GM19455 (cell line): ENCODE data around the gene SLC41A2.
A peak's percentile ranks its signal among the peaks of the same experiment; 100 is the strongest.
"Not testable (repeated sequence)": the region's sequence is repeated elsewhere in the genome, so short reads cannot be mapped to it uniquely, and the experiment has no call there.

ENCODE experiments used
- ATAC-seq: cut with Tn5 transposase; IDR thresholded peaks from one replicate; pipeline ENCODE4 v1.9.1; 2021; ENCODE audit not compliant: unreplicated experiment

Gene SLC41A2, protein sequence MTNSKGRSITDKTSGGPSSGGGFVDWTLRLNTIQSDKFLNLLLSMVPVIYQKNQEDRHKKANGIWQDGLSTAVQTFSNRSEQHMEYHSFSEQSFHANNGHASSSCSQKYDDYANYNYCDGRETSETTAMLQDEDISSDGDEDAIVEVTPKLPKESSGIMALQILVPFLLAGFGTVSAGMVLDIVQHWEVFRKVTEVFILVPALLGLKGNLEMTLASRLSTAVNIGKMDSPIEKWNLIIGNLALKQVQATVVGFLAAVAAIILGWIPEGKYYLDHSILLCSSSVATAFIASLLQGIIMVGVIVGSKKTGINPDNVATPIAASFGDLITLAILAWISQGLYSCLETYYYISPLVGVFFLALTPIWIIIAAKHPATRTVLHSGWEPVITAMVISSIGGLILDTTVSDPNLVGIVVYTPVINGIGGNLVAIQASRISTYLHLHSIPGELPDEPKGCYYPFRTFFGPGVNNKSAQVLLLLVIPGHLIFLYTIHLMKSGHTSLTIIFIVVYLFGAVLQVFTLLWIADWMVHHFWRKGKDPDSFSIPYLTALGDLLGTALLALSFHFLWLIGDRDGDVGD

DNA sequence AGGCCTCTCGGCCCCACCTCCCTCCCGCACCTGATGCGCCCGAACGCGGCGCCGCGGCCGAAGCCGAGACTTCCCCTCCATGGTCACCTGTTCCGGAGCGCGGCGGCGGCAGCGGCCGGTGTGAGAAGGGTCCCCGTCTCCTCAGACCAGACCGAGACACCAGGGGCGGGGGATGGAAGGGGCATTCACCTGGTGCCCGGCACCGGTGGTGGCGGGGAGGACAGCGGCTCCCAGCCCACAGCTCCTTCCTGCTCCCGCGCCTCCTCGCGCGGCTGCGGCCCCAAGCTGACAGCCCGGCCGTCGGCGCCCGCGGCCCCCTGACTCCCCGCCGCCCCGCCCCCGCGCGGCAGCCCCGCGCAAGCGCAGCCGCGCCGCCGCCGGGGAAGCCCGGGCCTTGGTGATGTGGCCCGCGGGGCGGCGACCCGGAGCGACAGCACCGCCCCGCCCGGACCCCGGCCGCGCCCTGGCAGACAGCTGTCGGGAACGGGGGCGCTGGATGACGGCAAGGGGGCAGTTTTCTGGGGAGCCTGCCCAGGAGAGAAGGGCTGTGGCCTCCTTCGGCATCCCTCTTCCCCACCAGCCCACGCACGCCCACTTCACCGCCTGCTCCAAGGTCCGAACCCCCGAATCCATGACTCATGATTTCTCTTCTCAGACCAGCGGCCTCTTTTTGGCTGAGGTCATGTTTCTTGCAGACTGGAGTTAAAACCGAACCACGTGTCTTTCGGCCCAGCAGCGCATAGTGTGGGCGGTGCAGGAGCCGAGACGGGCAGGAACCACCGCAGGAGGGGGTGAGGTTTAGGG, at the start of gene SLC41A2:
TSS of gene SLC41A2 (minus strand) at position 290 of the 804 bp plus-strand sequence. CDS start 29,763 bp downstream, outside the sequence.
- peak; percentile 86 for ATAC-seq

DNA sequence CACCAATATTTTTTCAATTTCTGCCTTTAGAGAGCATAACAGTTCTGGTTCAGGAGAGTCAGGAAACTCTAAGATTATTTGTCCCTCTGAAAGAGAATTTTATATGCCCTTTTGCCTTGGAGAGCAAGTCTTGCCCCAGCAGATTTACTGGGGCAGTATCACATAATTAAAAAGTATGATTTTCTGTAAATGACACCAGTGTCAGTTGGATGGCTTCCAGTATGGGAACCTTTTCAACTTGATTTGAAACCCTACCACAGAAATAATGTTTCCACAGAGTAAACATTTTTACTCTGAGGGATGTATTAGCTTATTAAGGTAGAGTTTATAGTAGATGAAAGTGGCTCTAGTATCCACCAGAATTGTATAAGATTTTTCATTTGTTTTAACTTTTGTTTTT, 43.4 kb upstream of the SLC41A2 start:
- ATAC-seq, result no peak

DNA sequence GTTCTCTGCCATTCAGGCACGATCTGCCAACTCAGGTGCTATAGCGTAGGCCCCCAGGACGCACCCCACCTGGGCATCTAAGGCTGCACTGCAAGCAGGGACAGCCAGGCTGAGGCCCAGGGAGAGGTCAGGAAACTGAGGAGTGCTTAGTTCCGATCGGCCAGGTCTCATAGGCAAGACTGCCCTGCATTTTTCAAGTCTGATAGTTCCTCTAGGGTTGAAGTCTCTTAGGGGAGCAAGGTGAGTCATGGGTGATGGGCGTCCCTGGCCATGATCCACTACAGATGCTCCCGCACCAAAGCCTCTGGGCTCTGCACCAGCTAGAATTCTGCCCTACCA, 41.2 kb upstream of the SLC41A2 start:
- no peak for ATAC-seq

DNA sequence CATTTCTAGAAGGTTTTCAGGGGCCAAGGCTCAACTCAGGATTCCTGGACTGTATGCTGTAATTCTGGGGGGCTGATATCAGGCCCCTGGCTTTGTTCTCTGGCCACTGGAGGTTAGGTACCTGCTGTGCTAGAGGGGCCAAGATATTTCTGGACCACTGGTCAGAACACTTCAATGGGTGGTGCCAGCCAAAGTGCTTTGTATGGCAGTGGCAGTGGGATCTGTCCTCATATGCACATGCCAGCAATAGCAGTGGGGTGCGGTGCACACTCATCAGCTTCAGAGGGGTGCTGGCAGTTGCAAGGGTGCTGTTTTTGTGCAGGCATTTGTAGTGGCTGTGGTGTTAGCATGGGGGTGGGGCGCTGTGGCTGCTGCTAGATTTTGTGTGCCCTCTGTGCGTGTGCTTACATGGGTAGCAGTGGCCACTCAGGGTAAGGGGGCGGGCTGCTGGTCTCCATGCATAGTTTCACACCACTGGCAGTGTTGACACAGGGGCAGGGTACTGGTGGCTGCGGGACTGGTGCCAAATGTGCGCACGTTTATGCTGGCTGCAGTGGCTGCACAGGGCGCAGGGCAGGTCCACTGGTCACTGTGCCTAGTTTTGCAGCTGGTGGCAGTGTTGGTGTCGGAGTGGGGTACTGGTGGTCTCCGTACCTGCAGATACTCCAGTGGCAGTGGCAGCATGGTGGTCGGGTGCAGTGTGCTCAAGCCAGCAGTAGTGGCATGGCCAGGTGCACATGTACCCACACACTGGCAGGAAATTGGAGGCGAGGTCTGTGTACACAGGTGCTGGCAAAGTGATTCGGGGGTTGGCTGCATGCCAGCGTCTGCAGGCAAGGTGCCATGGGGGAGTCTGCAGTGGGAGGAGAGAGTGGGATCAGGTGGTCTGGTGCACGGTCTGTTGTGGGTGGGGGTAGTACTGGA, 40.6 kb upstream of the SLC41A2 start:
- ATAC-seq, result no peak

DNA sequence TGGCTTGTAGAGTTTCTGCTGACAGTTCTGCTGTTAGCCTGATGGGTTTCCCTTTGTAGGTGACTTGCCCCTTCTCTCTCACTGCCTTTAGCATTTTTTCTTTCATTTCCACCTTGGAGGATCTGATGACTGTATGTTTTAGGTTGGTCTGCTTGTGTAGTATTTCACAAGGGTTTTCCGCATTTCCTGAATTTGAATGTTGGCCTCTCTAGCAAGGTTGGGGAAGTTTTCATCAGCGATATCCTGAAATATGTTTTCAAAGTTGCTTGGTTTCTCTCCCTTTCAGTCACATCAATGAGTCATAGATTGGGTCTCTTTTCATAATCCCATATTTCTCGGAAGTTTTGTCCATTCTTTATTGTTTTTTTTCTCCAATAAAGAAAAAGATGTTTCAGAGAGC, 39.5 kb upstream of the SLC41A2 start:
- ATAC-seq, result no peak

DNA sequence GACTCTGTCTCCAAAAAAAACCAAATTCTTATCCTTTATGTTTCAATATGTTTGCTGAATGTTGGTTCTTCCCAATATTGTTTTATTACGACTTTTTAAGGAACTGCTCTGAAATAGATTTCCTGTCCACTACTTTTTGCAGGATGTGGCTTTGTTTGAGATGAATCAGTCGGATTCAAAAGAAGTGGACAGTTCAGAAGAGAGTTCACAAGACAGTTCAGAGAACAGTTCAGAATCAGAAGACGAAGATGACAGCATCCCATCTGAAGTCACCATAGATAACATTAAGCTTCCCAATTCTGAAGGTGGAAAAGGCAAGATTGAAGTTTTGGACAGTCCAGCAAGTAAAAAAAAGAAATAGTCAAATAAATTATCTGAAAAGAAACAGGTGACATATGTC, 36.2 kb upstream of the SLC41A2 start:
- no peak for ATAC-seq

DNA sequence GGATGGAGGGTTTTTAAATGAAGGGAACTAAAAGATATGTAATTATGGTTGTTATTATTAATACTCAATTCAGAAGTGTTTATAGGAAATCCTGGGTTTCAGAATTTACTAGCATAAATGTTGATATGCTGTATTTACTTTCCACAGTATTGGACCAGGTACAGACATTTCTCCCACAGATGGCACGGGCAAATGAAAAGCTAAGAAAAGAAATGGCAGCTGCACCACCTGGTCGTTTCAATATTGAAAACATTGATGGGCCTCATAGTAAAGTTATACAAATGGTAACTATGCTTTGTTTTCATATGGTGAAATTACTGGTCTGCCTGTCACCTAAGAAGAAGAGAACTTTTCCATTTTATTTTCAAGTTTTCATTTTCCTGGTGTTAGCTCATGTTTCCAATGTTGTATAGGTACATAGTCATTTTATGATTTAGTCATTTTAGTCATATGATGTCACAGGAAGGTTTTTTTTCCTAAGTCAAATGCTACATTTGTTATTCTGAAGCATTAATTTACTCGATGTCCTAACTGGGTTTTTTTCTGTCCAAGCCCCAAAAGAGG, 33.6 kb upstream of the SLC41A2 start:
- no peak for ATAC-seq

- no peak for ATAC-seq
These were observed 32.9 kb upstream of the SLC41A2 start for GRCh38 chr12:104990950-104991349.

DNA sequence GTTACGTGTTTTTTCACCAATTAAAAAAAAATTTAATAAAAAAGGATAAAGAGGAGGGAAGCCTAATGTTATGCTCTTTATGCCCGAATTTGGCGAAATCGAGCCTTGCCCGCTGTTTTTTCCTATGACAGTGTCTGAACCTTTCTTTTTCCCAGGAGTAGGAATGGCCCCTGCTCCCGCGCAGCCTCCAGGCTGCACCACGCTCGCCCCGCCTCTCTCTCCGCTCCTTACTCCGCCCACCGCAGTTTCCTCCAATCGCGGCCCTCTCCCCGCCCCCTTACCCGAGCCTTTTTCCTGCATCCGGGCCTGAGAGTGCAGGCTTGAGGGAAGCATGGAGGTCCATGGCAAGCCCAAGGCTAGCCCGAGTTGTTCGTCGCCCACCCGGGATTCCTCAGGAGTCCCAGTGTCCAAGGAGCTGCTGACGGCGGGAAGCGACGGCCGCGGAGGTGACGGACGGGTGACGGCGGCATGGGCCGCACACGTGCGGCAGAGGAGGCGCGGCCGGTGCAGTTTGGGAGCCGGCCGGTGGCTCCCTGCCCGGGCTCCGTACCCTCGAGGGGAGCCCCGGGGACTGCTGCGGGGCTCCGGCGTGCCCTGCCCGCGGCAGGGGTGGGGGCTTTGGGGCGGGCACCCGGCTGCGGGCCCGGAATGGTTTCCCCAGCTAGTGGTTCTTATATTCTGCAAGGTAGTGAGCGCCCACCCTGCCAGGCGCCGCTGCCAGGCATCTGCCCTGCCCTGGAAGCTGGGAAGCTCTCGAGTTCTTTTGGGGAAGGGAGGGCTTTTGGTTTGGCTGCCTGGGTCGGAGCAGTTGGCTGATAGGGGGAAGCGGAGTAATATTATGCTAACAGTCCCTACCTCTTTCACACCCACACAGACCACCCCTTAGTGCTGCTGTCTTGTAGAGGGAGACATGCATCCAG, 28.2 kb upstream of the SLC41A2 start, which contains the start of gene NOPCHAP1:
TSS of gene NOPCHAP1 (plus strand) at position 295 of the 920 bp plus-strand sequence. CDS start at position 332, 37 bp downstream.
- ATAC-seq, result peak; percentile 97

DNA sequence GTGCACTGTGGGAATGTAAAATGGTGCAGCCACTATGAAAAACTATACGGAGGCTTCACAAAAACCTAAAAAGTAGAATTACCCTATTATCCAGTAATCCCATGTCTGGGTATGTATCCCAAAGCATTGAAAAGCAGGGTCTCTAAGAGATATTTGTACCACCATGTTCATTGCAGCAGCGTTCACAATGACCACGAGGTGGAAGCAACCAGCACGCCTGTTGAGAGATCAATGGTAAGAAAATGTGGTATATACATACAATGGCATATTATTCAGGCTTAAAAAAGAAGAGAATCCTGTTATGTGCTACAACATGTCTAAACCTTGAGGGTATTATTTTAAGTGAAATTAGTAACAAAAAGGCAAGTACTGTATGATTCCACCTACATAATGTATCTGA, 27.1 kb upstream of the SLC41A2 start:
- ATAC-seq, result no peak

- ATAC-seq, result not testable (repeated sequence)
These were observed 19.6 kb upstream of the SLC41A2 start for GRCh38 chr12:104977688-104978087.

DNA sequence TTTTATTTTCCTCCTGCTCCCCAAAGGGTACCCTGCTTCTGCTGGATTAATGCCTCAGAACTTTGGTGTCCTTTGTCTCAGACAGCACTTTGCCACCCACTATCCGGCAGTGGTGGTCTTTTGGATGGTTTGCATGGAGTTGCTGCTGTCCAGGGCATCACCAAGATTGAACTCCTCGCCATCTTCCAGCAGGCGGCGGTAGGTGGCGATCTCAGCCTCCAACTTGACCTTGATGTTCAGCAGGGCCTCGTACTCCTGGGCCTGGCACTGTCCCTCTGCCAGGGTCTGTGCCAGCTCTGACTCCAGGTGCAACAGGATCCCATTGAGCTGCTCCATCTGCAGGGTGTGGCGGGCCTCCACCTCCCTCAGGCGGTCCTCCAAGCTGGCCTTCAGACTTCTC, 18.6 kb upstream of the SLC41A2 start:
- ATAC-seq, result no peak

- no peak for ATAC-seq
These were observed 17.7 kb upstream of the SLC41A2 start for GRCh38 chr12:104975587-104976343.

GRCh38 chr12:104974626-104975290, 16.7 kb upstream of the SLC41A2 start:
- peak; percentile 95 for ATAC-seq

DNA sequence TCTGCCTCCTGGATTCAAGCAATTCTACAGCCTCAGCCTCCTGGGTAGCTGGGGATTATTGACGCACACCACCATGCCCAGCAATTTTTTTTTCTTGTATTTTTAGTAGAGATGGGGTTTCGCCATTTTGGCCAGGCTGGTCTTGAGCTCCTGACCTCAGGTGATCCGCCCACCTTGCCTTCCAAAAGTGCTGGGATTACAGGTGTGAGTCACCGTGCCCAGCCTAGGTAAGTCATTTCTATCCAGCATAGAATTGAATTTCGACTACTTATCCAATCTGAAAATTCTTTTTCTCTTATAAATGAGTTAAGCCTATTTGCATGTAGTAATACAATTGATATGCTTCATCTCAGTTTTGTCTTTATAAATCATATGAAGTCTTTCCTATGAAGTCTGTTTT, 15.2 kb upstream of the SLC41A2 start:
- ATAC-seq, result no peak

- ATAC-seq, result no peak
These were observed 13.2 kb upstream of the SLC41A2 start for GRCh38 chr12:104971306-104971705.

- ATAC-seq, result no peak
These were observed 11.3 kb upstream of the SLC41A2 start for GRCh38 chr12:104969343-104969742.

DNA sequence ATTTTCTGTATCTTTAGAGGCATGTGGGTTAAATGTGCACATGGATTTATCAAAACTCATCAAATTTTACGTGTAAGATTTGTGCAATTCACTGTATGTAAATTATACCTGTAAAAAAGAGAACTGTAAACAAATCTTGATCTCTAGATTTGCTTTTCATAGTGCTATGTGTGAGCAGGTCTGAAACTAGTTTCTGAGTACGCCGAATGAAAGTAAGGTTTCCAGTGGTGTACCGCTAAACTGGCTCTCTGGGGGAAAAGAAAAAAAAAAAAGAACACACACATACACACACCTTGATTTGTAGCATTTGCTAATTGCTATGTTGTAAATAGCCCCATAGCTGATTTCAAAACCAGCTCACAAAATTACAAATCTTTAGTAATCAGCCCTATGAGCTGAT, 8.6 kb upstream of the SLC41A2 start:
- peak; percentile 84 for ATAC-seq
